ENCODE results near the gene UBL7.

DNA sequence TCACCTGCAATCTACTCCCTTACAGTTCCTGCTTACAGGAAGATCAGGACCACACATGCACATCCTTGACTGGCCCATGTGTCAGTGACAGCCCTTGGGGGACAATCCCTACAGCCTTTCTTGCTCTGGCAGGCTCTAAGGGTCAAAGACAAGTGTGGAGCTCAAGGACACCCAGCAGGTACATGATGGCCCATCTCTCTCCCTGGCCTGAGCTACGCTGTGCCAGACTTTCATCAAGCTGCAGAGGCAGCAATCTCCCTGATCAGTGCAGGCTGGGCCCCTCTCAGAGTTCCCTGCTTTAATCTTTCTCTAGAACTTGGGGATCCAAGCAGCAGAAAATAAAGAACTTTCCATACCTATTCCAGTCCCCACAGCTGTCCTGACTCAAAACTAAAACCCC, 29.8 kb downstream of the UBL7 start:
- TF ChIP-seq, protein P1, sequence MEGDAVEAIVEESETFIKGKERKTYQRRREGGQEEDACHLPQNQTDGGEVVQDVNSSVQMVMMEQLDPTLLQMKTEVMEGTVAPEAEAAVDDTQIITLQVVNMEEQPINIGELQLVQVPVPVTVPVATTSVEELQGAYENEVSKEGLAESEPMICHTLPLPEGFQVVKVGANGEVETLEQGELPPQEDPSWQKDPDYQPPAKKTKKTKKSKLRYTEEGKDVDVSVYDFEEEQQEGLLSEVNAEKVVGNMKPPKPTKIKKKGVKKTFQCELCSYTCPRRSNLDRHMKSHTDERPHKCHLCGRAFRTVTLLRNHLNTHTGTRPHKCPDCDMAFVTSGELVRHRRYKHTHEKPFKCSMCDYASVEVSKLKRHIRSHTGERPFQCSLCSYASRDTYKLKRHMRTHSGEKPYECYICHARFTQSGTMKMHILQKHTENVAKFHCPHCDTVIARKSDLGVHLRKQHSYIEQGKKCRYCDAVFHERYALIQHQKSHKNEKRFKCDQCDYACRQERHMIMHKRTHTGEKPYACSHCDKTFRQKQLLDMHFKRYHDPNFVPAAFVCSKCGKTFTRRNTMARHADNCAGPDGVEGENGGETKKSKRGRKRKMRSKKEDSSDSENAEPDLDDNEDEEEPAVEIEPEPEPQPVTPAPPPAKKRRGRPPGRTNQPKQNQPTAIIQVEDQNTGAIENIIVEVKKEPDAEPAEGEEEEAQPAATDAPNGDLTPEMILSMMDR (conservative IDR thresholded peaks at IDR 0.05; ENCODE audit: low read length): no peak
- TF ChIP-seq EZH2phosphoT487 (IDR thresholded peaks at IDR 0.05; ENCODE audit: borderline replicate concordance, low read depth, low read length): no peak
